Upper lobe of left lung (tissue), 4 donors: Measurements from ENCODE around the gene NF1.

Source experiments
- POLR2A ChIP-seq, 4 donors: fragments of 450-650 bp; IDR thresholded peaks; one replicate each; pipeline ENCODE4 v1.5.1; 2016 to 2017; ENCODE audit warnings: antibody characterized with exemption in 4 of 4, mild to moderate bottlenecking in 2 of 4
- TF ChIP-seq, protein P1 (sequence below), 6 experiments: fragments of 450-650 bp in 4 of 6; fragments of 200-600 bp in 2 of 6; sonication (generic) in 2 of 6; IDR thresholded peaks; one replicate each; pipeline ENCODE4 v1.5.1; 2016 to 2019; ENCODE audit warnings: antibody characterized with exemption in 6 of 6

DNA sequence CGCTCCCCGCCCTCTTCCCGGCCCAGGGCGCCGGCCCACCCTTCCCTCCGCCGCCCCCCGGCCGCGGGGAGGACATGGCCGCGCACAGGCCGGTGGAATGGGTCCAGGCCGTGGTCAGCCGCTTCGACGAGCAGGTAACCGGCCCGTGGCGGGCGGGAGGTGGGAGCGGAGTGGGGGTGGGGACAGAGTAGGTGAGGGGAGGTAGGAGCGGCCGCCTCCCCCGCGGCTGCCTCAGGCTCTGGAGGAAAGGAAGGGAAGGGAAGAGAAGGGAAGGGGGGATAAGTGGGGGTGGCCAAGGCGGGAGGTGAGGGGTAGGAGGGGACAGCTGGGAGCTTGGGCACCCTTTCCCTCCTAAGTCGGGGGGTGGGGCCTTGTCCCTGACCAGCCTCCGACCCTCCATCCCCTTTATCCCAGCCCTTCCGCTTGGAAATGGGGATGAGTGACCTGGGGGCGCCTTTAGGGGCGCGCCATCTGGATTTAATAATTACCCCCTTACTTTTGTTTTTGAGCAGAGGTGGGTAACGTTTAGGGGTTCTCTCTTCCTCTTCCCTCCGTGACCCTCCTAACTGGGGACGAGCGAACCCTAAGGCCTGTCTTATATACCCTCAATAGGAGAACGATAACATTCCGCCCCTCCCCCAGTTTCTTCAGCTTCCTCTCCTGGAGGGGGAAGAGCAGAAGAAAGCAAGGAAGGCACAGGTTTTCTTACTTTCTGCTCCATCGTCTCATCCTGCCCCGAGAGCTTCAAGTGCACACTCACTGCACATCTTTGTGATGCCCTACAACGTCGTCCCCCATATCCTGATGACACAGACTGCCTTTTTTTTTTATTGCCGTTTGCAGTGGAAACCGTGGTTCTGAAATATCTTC, 694 bp downstream of the NF1 start:
- no peak for TF ChIP-seq POLR2A (IDR thresholded peaks at IDR 0.05)
- TF ChIP-seq, protein P1, sequence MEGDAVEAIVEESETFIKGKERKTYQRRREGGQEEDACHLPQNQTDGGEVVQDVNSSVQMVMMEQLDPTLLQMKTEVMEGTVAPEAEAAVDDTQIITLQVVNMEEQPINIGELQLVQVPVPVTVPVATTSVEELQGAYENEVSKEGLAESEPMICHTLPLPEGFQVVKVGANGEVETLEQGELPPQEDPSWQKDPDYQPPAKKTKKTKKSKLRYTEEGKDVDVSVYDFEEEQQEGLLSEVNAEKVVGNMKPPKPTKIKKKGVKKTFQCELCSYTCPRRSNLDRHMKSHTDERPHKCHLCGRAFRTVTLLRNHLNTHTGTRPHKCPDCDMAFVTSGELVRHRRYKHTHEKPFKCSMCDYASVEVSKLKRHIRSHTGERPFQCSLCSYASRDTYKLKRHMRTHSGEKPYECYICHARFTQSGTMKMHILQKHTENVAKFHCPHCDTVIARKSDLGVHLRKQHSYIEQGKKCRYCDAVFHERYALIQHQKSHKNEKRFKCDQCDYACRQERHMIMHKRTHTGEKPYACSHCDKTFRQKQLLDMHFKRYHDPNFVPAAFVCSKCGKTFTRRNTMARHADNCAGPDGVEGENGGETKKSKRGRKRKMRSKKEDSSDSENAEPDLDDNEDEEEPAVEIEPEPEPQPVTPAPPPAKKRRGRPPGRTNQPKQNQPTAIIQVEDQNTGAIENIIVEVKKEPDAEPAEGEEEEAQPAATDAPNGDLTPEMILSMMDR (IDR thresholded peaks at IDR 0.05) = no peak
